ENCODE data around the gene CAMTA1. TPM values are rescaled to one million over a fixed set of nuclear protein-coding genes. Genes with fewer than 3 reads are reported as not detected.

Gene CAMTA1
- total and polyA plus RNA-seq, 9 of the 15 experiments (the other 6 are each of a cell fraction or from before 2014, with no cell fraction given): 43.9 to 161 (median 65.9) TPM

GRCh38 chr1:7036386-7036785, 251.1 kb downstream of the CAMTA1 start:
- H3K4me2 ChIP-seq (ENCODE audit: insufficient read depth, low read length): no peak overlapping the region
- peaks cover 18 to 19% of the 10 kb centered on the region in 2 experiments; a peak in 4 of 5 replicates for H3K27me3 ChIP-seq (ENCODE audit: control insufficient read depth in 2 of 2, insufficient read depth in 2 of 2, low read length in 2 of 2)
- H4K20me1 ChIP-seq (replicated peaks; ENCODE audit: control insufficient read depth, insufficient read depth, low read length): no peaks in the 10 kb centered on the region; the same call in 1 of the 2 replicates
- ChIA-PET CTCF (ENCODE audit: low intra/inter-chr PET ratio) (no interaction called here), POLR2A (interaction anchor here (0.5 kb wide), 1 partner anchor 74 kb away, joined by 3 read pairs; no protein-coding TSS in a partner anchor)
- no TSS peak for BruUV-seq (replicated peaks)
- DNase-seq (ENCODE audit: extremely low read depth in 1 of 4, low spot score in 3 of 4): no peak
- no peaks in the 10 kb centered on the region for H3K36me3 ChIP-seq (ENCODE audit: control insufficient read depth, insufficient read depth, low read length)
- H3K27ac ChIP-seq (ENCODE audit: extremely low read depth, low read depth, low read length): no peak overlapping the region
- H3K9ac ChIP-seq (ENCODE audit: insufficient read depth in 1 of 2, low read depth in 2 of 2, low read length in 2 of 2): no peak overlapping the region
- intact Hi-C loops (cut with micrococcal nuclease): no loop called here
- no peak overlapping the region for H3K4me3 ChIP-seq
- 3% methylated on average over 8 of the region's 8 CpGs for WGBS (ENCODE audit: insufficient coverage, low coverage, missing lambda C conversion rate)
- in situ Hi-C loops (cut with MboI): no loop called here
- no peak for FAIRE-seq
- no peaks in the 10 kb centered on the region for H3K9me3 ChIP-seq (replicated peaks; ENCODE audit: control insufficient read depth, insufficient read depth, low read depth, low read length)
- no peaks in the 10 kb centered on the region for H3K9me1 ChIP-seq (ENCODE audit: control insufficient read depth, insufficient read depth, low read length)
- no peak for ATAC-seq
- no peak overlapping the region for H2AFZ ChIP-seq (ENCODE audit: low read depth, low read length)
- H3K79me2 ChIP-seq (ENCODE audit: control insufficient read depth, insufficient read depth, low read length): no peaks in the 10 kb centered on the region
- H3K4me1 ChIP-seq (replicated peaks in 1 of 2; ENCODE audit: control insufficient read depth in 2 of 2, insufficient read depth in 2 of 2, low read length in 2 of 2): no peaks in the 10 kb centered on the region
- TF ChIP-seq MYBL2 (IDR thresholded peaks at IDR 0.05; ENCODE audit: low read depth) (no peak), MYBL2 (CRISPR knock-in tag; IDR thresholded peaks at IDR 0.05; ENCODE audit: borderline replicate concordance) (no peak), HIVEP1 (CRISPR knock-in tag; IDR thresholded peaks at IDR 0.05) (no peak), ZNF699 (CRISPR knock-in tag; IDR thresholded peaks at IDR 0.05; ENCODE audit: insufficient replicate concordance) (no peak), MAX (CRISPR knock-in tag; IDR thresholded peaks at IDR 0.05) (no peak), ATF3 (IDR thresholded peaks at IDR 0.05) (peak; percentile 29; the same call in 1 of the 2 replicates), ATF3 (CRISPR knock-in tag; conservative IDR thresholded peaks at IDR 0.05) (no peak), RBBP5 (IDR thresholded peaks at IDR 0.05; ENCODE audit: borderline replicate concordance, insufficient read depth, low read length, poor library complexity, severe bottlenecking) (no peak), MBD2 (IDR thresholded peaks at IDR 0.05; ENCODE audit: borderline replicate concordance, low read depth) (no peak), CREM (IDR thresholded peaks at IDR 0.05; ENCODE audit: low read depth) (0 out of 2 replicates have a peak, but pooled peaks have one; percentile 25), CBX2 (IDR thresholded peaks at IDR 0.05; ENCODE audit: insufficient read depth, low read length, poor library complexity, severe bottlenecking) (no peak), ASH1L (IDR thresholded peaks at IDR 0.05; ENCODE audit: borderline replicate concordance, low read depth, partially characterized antibody) (no peak), CBFB (CRISPR knock-in tag; IDR thresholded peaks at IDR 0.05) (no peak), FOXK2 (conservative IDR thresholded peaks at IDR 0.05 in 1 of 2, IDR thresholded peaks at IDR 0.05 in 1 of 2; ENCODE audit: low read depth in 2 of 2) (no peak), ERF (CRISPR knock-in tag; IDR thresholded peaks at IDR 0.05) (no peak), JUND (IDR thresholded peaks at IDR 0.05; ENCODE audit: borderline replicate concordance, low read depth, low read length) (no peak), JUND (tag; IDR thresholded peaks at IDR 0.05; ENCODE audit: borderline replicate concordance, low read depth, low read length) (0 out of 3 replicates have a peak, but pooled peaks have one; percentile 25), PCBP1 (IDR thresholded peaks at IDR 0.05; ENCODE audit: low read depth, low read length, poor library complexity, severe bottlenecking) (no peak), TCF7L2 (IDR thresholded peaks at IDR 0.05; ENCODE audit: low read depth, low read length) (no peak), TRIM24 (IDR thresholded peaks at IDR 0.05) (no peak), E2F1 (CRISPR knock-in tag; IDR thresholded peaks at IDR 0.05) (no peak)
